K562 (cell line): ENCODE measurements around the gene ANKS1B. TPM values are rescaled to one million over a fixed set of nuclear protein-coding genes. Genes with fewer than 3 reads are reported as not detected.

Experiments
- ATAC-seq: fragments of 200-7000 bp; cut with Tn5 transposase; 3 replicates; pipeline ENCODE4 v1.9.1; 2020; ENCODE audit warnings: moderate library complexity
- BruUV-seq: library from RNA; stranded (reverse); fragments of 400-500 nt; replicated peaks from 2 replicates; lab custom pipeline; 2021; lab: Mats Ljungman, UMichigan
- CTCF ChIA-PET: fragments of 300-600 bp; formaldehyde crosslinking; extraction: SDS; loops from one replicate; lab custom pipeline; 2021; ENCODE audit warnings: low intra/inter-chr PET ratio; lab: Yijun Ruan, JAX
- POLR2A ChIA-PET: fragments of 300-600, 350-650 bp; sonication (Branson Sonifier 250); formaldehyde crosslinking; extraction: SDS; loops from one replicate; lab custom pipeline; 2021; ENCODE audit warnings: antibody characterized with exemption, inconsistent platforms; lab: Yijun Ruan, JAX
- DNase-seq, 4 experiments: peaks; one replicate each; pipeline versions ENCODE4 v3.0.0 to v3.0.0-alpha.2; 2011 to 2018; ENCODE audit warnings: low spot score in 3 of 4, mixed read lengths in 3 of 4; ENCODE audit errors: extremely low read depth in 1 of 4
- FAIRE-seq: peaks from 2 replicates; lab custom pipeline; 2011; peaks lifted over from hg19 to GRCh38; lab: Jason Lieb, UNC
- H2AFZ ChIP-seq: 2 replicates; pipeline ENCODE4 v1.6.0; 2011; ENCODE audit warnings: low read depth, low read length, control low read depth, inconsistent platforms
- H3K27ac ChIP-seq: fragments of 200-600 bp; 3 replicates; pipeline ENCODE4 v1.8.0; 2011; ENCODE audit warnings: low read depth, mild to moderate bottlenecking, control low read depth, inconsistent platforms, low read length, moderate library complexity, mixed read lengths; ENCODE audit errors: extremely low read depth
- H3K27me3 ChIP-seq, 2 experiments: fragments of 300-600 bp in 1 of 2; 2 replicates in 1 of 2; 3 replicates in 1 of 2; pipeline versions ENCODE4 v1.6.0 to v1.8.0; 2011; ENCODE audit warnings: inconsistent platforms in 2 of 2, low read length in 2 of 2, mild to moderate bottlenecking in 1 of 2, mixed read lengths in 1 of 2, moderate library complexity in 1 of 2; ENCODE audit not compliant: control insufficient read depth in 2 of 2, insufficient read depth in 2 of 2
- H3K36me3 ChIP-seq: fragments of 300-600 bp; 3 replicates; pipeline ENCODE4 v1.8.0; 2011; ENCODE audit warnings: mild to moderate bottlenecking, low read length, inconsistent platforms; ENCODE audit not compliant: control insufficient read depth, insufficient read depth
- H3K4me1 ChIP-seq, 2 experiments: fragments of 200-600 bp in 1 of 2; replicated peaks in 1 of 2; 2 replicates in 1 of 2; 3 replicates in 1 of 2; pipeline versions ENCODE4 v1.5.1 to v1.8.0; 2011; ENCODE audit warnings: inconsistent platforms in 2 of 2, low read length in 2 of 2, mild to moderate bottlenecking in 1 of 2, mixed read lengths in 1 of 2, moderate library complexity in 1 of 2; ENCODE audit not compliant: control insufficient read depth in 2 of 2, insufficient read depth in 2 of 2
- H3K4me2 ChIP-seq: 2 replicates; pipeline ENCODE4 v1.6.1; 2011; ENCODE audit warnings: low read length, control low read depth, inconsistent platforms, mixed read lengths; ENCODE audit not compliant: insufficient read depth
- H3K4me3 ChIP-seq: fragments of 200-600 bp; sonication (generic), shearing (Covaris generic); 2 replicates; pipeline ENCODE4 v1.5.1; 2016; ENCODE audit warnings: control low read depth, inconsistent platforms
- H3K79me2 ChIP-seq: fragments of 200-600 bp; 3 replicates; pipeline ENCODE4 v1.8.0; 2011; ENCODE audit warnings: low read length, inconsistent platforms; ENCODE audit not compliant: control insufficient read depth, insufficient read depth
- H3K9ac ChIP-seq, 2 experiments: 2 replicates each; pipeline versions ENCODE4 v1.6.0 to v1.6.1; 2011; ENCODE audit warnings: low read depth in 2 of 2, low read length in 2 of 2, control low read depth in 1 of 2, inconsistent platforms in 1 of 2, mild to moderate bottlenecking in 1 of 2, mixed read lengths in 1 of 2; ENCODE audit not compliant: insufficient read depth in 1 of 2
- H3K9me1 ChIP-seq: one replicate; pipeline ENCODE4 v1.6.0; 2011; ENCODE audit warnings: inconsistent platforms, mild to moderate bottlenecking, low read length, moderate library complexity; ENCODE audit not compliant: control insufficient read depth, insufficient read depth
- H3K9me3 ChIP-seq: replicated peaks from 2 replicates; pipeline ENCODE4 v1.5.1; 2011; ENCODE audit warnings: low read depth, low read length, inconsistent platforms; ENCODE audit not compliant: control insufficient read depth, insufficient read depth
- H4K20me1 ChIP-seq: replicated peaks from 2 replicates; pipeline ENCODE4 v1.6.1; 2011; ENCODE audit warnings: low read length, inconsistent platforms, mixed read lengths; ENCODE audit not compliant: control insufficient read depth, insufficient read depth
- CBFA2T3 ChIP-seq: fragments of 450-650 bp; IDR thresholded peaks from 2 replicates; pipeline ENCODE4 v1.6.1; 2017
- HMG20B ChIP-seq: fragments of 250-450 bp; sonication (Bioruptor Pico); IDR thresholded peaks from 2 replicates; pipeline ENCODE4 v1.5.0; 2021; ENCODE audit warnings: mild to moderate bottlenecking
- MCM5 ChIP-seq: fragments of 450-650 bp; IDR thresholded peaks from 2 replicates; pipeline ENCODE4 v1.6.1; 2016; ENCODE audit warnings: low read depth
- MYC ChIP-seq, 2 experiments: fragments of 250-450 bp in 1 of 2; sonication (Bioruptor Pico) in 1 of 2; IDR thresholded peaks; 2 replicates each; pipeline versions ENCODE4 v1.5.1 to v1.6.1; 2012 to 2021; ENCODE audit warnings: low read depth in 2 of 2, borderline replicate concordance in 1 of 2, improper control_type of control experiment in 1 of 2, low read length in 1 of 2, mild to moderate bottlenecking in 1 of 2, moderate library complexity in 1 of 2
- RB1 ChIP-seq: fragments of 450-650 bp; IDR thresholded peaks from 2 replicates; pipeline ENCODE4 v1.6.1; 2017; ENCODE audit warnings: low read depth, mild to moderate bottlenecking
- WGBS: fragments of 100-300 bp; shearing (Covaris generic); methylation state at CpG from one replicate; pipeline ENCODE4 v1.1.6; 2016; ENCODE audit warnings: low coverage, mixed read lengths; ENCODE audit not compliant: insufficient coverage; ENCODE audit errors: missing lambda C conversion rate; 5-methylcytosine and 5-hydroxymethylcytosine counted together
- in situ Hi-C: fragments of 300-500 bp; cut with MboI; formaldehyde crosslinking; loops from 4 replicates; pipeline ENCODE4 v1.15.0; 2018; ENCODE audit warnings: inconsistent platforms, mixed read lengths
- intact Hi-C: fragments of 100-400 bp; cut with micrococcal nuclease; formaldehyde crosslinking; loops from 2 replicates; pipeline ENCODE4 v1.14.2; 2022
- polyA plus RNA-seq, 8 experiments: library from polyadenylated mRNA; depleted of rRNA in 4 of 8; stranded (reverse) in 5 of 8; unstranded in 3 of 8; fragments of >200 nt; fragmentation: Nextera tagmentation in 2 of 8; fragmentation: Illumina TruSeq in 1 of 8; extraction: Ambion mirVana in 2 of 8; extraction: Trizol in 1 of 8; gene quantifications; 2 replicates each; pipeline versions ENCODE4 v1.2.1 to v1.2.3, GENCODE V29; 2011 to 2014; ENCODE audit warnings: inconsistent platforms in 1 of 8, missing spikeins in 1 of 8
- total RNA-seq, 7 experiments: library from RNA; depleted of rRNA in 6 of 7; stranded (reverse); fragments of >200 nt in 6 of 7; fragmentation: Illumina TruSeq in 2 of 7; extraction: Trizol in 2 of 7; gene quantifications; 2 replicates each; pipeline versions ENCODE4 v1.2.1 to v1.2.3, GENCODE V29; 2011 to 2021; ENCODE audit warnings: low replicate concordance in 1 of 7
- TF ChIP-seq, protein P1 (sequence below): sonication (generic); formaldehyde crosslinking; IDR thresholded peaks from 2 replicates; pipeline ENCODE4 v1.8.0; 2023; ENCODE audit warnings: missing genetic modification reagents, mild to moderate bottlenecking, borderline replicate concordance

ANKS1B gene
- total and polyA plus RNA-seq, 9 of the 15 experiments (the other 6 are each of a cell fraction or from before 2014, with no cell fraction given): 0.04 to 0.47 (median 0.28) TPM; not detected in 4

DNA sequence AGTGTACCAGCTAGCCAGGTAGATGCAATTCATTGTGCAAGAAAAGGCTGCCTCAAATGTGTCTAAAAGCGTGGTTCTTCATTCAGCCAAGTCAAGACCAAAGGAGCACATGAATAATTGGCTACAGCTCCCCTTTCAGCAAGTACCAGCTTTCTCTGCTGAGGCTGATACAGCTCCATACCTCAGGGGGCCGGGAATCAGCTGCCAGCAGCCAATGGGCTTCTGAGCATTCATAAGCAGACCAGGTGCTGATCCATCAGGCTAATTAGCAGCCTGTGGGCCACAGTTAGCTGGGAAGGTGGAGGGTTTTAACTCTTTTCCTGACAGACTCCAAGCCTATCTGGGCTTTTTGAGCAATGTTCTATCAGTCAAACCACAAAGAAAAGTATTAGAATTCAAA, 1075.0 kb downstream of the ANKS1B start (continued):
- TF ChIP-seq, protein P1, sequence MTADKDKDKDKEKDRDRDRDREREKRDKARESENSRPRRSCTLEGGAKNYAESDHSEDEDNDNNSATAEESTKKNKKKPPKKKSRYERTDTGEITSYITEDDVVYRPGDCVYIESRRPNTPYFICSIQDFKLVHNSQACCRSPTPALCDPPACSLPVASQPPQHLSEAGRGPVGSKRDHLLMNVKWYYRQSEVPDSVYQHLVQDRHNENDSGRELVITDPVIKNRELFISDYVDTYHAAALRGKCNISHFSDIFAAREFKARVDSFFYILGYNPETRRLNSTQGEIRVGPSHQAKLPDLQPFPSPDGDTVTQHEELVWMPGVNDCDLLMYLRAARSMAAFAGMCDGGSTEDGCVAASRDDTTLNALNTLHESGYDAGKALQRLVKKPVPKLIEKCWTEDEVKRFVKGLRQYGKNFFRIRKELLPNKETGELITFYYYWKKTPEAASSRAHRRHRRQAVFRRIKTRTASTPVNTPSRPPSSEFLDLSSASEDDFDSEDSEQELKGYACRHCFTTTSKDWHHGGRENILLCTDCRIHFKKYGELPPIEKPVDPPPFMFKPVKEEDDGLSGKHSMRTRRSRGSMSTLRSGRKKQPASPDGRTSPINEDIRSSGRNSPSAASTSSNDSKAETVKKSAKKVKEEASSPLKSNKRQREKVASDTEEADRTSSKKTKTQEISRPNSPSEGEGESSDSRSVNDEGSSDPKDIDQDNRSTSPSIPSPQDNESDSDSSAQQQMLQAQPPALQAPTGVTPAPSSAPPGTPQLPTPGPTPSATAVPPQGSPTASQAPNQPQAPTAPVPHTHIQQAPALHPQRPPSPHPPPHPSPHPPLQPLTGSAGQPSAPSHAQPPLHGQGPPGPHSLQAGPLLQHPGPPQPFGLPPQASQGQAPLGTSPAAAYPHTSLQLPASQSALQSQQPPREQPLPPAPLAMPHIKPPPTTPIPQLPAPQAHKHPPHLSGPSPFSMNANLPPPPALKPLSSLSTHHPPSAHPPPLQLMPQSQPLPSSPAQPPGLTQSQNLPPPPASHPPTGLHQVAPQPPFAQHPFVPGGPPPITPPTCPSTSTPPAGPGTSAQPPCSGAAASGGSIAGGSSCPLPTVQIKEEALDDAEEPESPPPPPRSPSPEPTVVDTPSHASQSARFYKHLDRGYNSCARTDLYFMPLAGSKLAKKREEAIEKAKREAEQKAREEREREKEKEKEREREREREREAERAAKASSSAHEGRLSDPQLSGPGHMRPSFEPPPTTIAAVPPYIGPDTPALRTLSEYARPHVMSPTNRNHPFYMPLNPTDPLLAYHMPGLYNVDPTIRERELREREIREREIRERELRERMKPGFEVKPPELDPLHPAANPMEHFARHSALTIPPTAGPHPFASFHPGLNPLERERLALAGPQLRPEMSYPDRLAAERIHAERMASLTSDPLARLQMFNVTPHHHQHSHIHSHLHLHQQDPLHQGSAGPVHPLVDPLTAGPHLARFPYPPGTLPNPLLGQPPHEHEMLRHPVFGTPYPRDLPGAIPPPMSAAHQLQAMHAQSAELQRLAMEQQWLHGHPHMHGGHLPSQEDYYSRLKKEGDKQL (CRISPR knock-in tag): no peak
- no peak for TF ChIP-seq HMG20B
- TF ChIP-seq MYC (IDR thresholded peaks at IDR 0.05; ENCODE audit: low read depth, low read length): no peak
- no peak for TF ChIP-seq MYC (CRISPR knock-in tag; IDR thresholded peaks at IDR 0.05; ENCODE audit: borderline replicate concordance, low read depth)
- no peak for TF ChIP-seq RB1
- TF ChIP-seq, all 486 proteins: peak for 0

DNA sequence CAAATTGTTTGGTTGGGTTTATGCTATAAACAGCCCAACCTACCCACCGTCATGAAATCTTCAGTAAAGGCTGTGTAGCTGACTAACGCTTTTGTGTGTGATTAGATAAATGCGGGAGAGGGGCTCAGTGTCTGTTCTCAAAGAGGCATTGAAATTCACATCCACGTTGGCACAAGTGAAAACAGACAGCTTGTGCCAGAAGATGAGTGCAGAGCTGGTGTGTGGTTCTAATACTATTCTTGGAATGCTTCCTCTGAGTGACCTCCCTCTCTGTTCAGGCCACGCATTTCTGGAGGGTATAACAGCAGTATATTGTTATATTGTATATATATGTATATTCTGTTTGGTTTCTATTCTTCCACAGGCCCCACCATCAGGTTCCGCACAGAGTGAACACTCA, 1075.9 kb downstream of the ANKS1B start:
- Histone ChIP-seq H3K9ac (no peak overlapping the region), H3K4me2 (no peak overlapping the region), H3K27me3 (no peaks in the 10 kb centered on the region), H3K9me3 (no peaks in the 10 kb centered on the region), H4K20me1 (no peaks in the 10 kb centered on the region), H3K36me3 (no peaks in the 10 kb centered on the region), H3K27ac (no peak overlapping the region), H2AFZ (no peak overlapping the region), H3K4me1 (no peaks in the 10 kb centered on the region), H3K79me2 (no peaks in the 10 kb centered on the region), H3K4me3 (no peak overlapping the region), H3K9me1 (no peaks in the 10 kb centered on the region)
- in situ Hi-C loops: no loop called here
- TF ChIP-seq CBFA2T3 (no peak), MCM5 (no peak)
- DNase-seq (no peak), ATAC-seq (no peak), FAIRE-seq (no peak)
- intact Hi-C loops: no loop called here
- no TSS peak for BruUV-seq
- CTCF ChIA-PET: no interaction called here
- POLR2A ChIA-PET: no interaction called here
- 0% methylated on average over 6 of the region's 6 CpGs for whole genome bisulfite sequencing
